D721Med (cell line): Measurements from ENCODE around the gene CFTR.

Experiments
- DNase-seq: peaks from one replicate; pipeline ENCODE4 v3.0.0; 2011; ENCODE audit warnings: low spot score; ENCODE audit not compliant: insufficient read length
- FAIRE-seq: peaks from 2 replicates; lab custom pipeline; 2011; peaks lifted over from hg19 to GRCh38; lab: Jason Lieb, UNC
- CTCF ChIP-seq: IDR thresholded peaks from 2 replicates; pipeline ENCODE4 v1.5.1; 2012; ENCODE audit warnings: mild to moderate bottlenecking, control low read depth; ENCODE audit not compliant: insufficient read depth; ENCODE audit errors: missing control alignments

The CFTR gene

GRCh38 chr7:117686311-117686935 is 206.6 kb downstream of the CFTR start:
- DNase-seq (no peak), FAIRE-seq (no peak)
- no peak for TF ChIP-seq CTCF

GRCh38 chr7:117688126-117688525 is 208.3 kb downstream of the CFTR start:
- DNase-seq (no peak), FAIRE-seq (no peak)
- TF ChIP-seq CTCF = no peak

GRCh38 chr7:117689406-117689805 is 209.6 kb downstream of the CFTR start:
- no peak for TF ChIP-seq CTCF
- FAIRE-seq (no peak), DNase-seq (no peak)

- FAIRE-seq (no peak), DNase-seq (no peak)
- TF ChIP-seq CTCF = no peak
Observed at GRCh38 chr7:117690147-117690546, 210.3 kb downstream of the CFTR start.

- DNase-seq = no peak
- no peak for FAIRE-seq
- no peak for TF ChIP-seq CTCF
Observed at GRCh38 chr7:117692338-117692737, 212.5 kb downstream of the CFTR start.

GRCh38 chr7:117698018-117698417 is 218.2 kb downstream of the CFTR start:
- DNase-seq = no peak
- no peak for FAIRE-seq

More at GRCh38 chr7:117698018-117698417, 218.2 kb downstream of the CFTR start:
- TF ChIP-seq CTCF = no peak
